ENCODE measurements around the gene TSPO. TPM values are rescaled to one million over a fixed set of nuclear protein-coding genes. Genes with fewer than 3 reads are reported as not detected.

TSPO gene
- total RNA-seq, 1 experiment from 2014 or later, result 195 TPM

DNA sequence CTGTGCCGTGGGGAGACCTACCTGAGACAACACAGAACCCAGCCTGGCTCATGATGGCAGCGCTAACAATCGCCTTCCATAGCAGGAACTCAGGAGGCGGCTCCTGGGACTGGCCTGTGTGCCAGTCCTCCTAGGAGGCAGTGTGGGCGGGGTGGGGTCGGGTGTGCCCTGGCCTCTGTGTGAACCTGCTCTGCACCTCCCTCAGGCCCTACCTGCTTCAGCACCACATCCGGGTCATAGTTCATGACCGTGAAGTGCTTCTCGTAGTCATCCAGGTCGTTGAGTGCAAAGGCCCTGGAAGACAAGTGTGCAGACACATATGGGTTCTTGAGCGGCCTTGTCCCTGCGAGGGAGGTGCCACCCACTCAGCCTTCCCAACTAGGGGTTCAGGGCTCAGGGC lies 20.2 kb downstream of the TSPO start:
- TF ChIP-seq, protein P1, sequence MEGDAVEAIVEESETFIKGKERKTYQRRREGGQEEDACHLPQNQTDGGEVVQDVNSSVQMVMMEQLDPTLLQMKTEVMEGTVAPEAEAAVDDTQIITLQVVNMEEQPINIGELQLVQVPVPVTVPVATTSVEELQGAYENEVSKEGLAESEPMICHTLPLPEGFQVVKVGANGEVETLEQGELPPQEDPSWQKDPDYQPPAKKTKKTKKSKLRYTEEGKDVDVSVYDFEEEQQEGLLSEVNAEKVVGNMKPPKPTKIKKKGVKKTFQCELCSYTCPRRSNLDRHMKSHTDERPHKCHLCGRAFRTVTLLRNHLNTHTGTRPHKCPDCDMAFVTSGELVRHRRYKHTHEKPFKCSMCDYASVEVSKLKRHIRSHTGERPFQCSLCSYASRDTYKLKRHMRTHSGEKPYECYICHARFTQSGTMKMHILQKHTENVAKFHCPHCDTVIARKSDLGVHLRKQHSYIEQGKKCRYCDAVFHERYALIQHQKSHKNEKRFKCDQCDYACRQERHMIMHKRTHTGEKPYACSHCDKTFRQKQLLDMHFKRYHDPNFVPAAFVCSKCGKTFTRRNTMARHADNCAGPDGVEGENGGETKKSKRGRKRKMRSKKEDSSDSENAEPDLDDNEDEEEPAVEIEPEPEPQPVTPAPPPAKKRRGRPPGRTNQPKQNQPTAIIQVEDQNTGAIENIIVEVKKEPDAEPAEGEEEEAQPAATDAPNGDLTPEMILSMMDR (IDR thresholded peaks at IDR 0.05; ENCODE audit: unreplicated experiment), result no peak
- Mint-ChIP-seq H3K4me3 (ENCODE audit: low read depth, unreplicated experiment) (no peak overlapping the region), H3K27me3 (ENCODE audit: unreplicated experiment) (no peaks in the 10 kb centered on the region), H3K4me1 (ENCODE audit: low read depth, unreplicated experiment) (no peaks in the 10 kb centered on the region), H3K9me3 (ENCODE audit: low read depth, unreplicated experiment) (no peaks in the 10 kb centered on the region), H3K36me3 (ENCODE audit: insufficient read depth, unreplicated experiment) (peaks cover 69% of the 10 kb centered on the region), H3K27ac (ENCODE audit: unreplicated experiment) (no peak overlapping the region)
- intact Hi-C loops (cut with micrococcal nuclease; ENCODE audit: unreplicated experiment), result no loop called here
- CTCF ChIA-PET, result no interaction called here
- no peak for DNase-seq
- no TSS peak for BruUV-seq (replicated peaks)

DNA sequence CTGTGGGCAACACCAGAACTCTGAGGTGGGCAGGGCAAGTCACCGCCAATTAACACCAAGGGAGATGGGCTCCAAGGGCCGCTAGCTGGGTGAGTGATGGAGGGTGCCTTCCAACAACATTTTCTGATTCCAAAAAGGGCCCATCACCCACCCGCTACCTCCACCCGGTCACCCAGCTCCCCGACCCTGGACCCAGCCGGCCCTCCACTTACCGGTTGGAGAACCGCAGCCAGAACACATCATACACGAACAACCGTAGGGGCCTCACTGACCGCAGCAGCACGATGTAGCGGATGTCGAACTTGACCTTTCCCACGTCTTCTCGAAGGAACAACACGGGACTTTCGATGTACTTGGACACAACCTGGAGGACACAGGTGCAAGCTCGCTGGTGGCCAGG lies 20.8 kb downstream of the TSPO start:
- H3K27ac Mint-ChIP-seq (ENCODE audit: unreplicated experiment), result no peak overlapping the region
- no peak for DNase-seq
- TF ChIP-seq, protein P1 (IDR thresholded peaks at IDR 0.05; ENCODE audit: unreplicated experiment), result no peak
- CTCF ChIA-PET, result interaction anchor here (0.7 kb wide), 1 partner anchor 508 kb away, joined by 3 read pairs; no protein-coding TSS in a partner anchor
- H3K4me1 Mint-ChIP-seq (ENCODE audit: low read depth, unreplicated experiment), result no peaks in the 10 kb centered on the region
- H3K9me3 Mint-ChIP-seq (ENCODE audit: low read depth, unreplicated experiment), result no peaks in the 10 kb centered on the region
- BruUV-seq (replicated peaks), result no TSS peak
- intact Hi-C loops (cut with micrococcal nuclease; ENCODE audit: unreplicated experiment), result no loop called here
- no peaks in the 10 kb centered on the region for H3K27me3 Mint-ChIP-seq (ENCODE audit: unreplicated experiment)
- no peak overlapping the region for H3K4me3 Mint-ChIP-seq (ENCODE audit: low read depth, unreplicated experiment)
- peaks cover 68% of the 10 kb centered on the region for H3K36me3 Mint-ChIP-seq (ENCODE audit: insufficient read depth, unreplicated experiment)

DNA sequence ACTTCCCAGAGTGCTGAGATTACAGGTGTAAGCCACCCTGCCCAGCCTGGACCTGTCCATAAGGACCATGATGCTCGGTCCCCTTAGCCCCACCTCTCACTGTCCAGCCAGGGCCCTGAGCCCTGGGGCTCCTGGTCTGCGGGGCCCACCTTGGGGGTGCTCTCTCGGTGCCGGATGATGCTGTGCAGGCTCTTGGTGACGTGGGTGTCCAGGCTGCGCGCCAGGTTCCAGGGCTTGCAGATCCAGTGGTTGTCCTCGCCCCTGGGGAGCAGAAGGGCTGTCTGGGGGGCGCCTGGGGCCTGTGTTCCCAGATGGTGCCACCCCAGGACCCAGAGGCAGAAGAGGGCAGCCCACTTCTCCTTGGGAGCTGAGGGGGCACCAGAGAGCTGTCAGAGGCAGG lies 22.2 kb downstream of the TSPO start:
- CTCF ChIA-PET, result no interaction called here
- DNase-seq, result no peak
- Mint-ChIP-seq H3K36me3 (ENCODE audit: insufficient read depth, unreplicated experiment) (peaks cover 58% of the 10 kb centered on the region), H3K9me3 (ENCODE audit: low read depth, unreplicated experiment) (no peaks in the 10 kb centered on the region), H3K27ac (ENCODE audit: unreplicated experiment) (no peak overlapping the region), H3K4me3 (ENCODE audit: low read depth, unreplicated experiment) (no peak overlapping the region), H3K4me1 (ENCODE audit: low read depth, unreplicated experiment) (no peaks in the 10 kb centered on the region), H3K27me3 (ENCODE audit: unreplicated experiment) (no peaks in the 10 kb centered on the region)
- intact Hi-C loops (cut with micrococcal nuclease; ENCODE audit: unreplicated experiment), result no loop called here
- BruUV-seq (replicated peaks), result no TSS peak
- TF ChIP-seq, protein P1 (IDR thresholded peaks at IDR 0.05; ENCODE audit: unreplicated experiment), result no peak

DNA sequence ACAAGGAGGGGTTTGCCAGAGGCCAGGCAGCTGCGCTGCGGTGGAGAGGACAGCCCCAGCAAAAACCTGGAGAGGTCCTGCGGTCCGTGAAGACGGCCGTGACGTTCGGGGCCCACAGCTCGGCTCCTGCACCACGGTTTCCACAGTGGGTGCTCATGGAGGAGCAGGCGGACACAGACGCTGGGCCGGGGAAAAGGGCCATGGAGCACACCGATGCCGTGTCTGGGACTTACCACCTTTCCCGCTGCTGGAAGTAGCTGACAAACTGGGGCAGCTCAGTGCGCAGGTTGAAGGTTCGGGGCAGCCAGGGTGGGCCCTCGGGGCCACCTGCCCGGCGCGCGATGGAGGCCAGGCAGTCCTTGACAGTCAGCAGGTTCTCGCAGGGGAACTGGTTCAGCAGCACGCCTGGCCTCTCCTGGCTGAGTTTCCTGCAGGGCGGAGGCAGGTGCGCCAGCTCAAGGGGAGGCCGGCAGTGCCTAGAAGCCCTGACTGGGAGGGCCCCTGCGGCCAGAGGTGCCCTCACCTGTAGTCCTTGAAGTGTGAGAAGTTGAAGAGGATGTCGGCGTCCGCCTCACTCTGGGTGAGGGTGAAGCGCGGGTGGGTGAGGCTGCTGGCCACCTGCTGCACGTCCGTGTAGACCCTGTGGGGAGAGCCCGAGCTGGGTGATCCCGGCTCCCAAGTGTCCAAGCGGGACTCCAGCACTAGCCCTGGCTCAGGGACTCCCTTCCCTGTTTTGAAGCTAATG lies 22.8 kb downstream of the TSPO start:
- no TSS peak for BruUV-seq (replicated peaks)
- H3K4me3 Mint-ChIP-seq (ENCODE audit: low read depth, unreplicated experiment), result no peak overlapping the region
- intact Hi-C loops (cut with micrococcal nuclease; ENCODE audit: unreplicated experiment), result no loop called here
- H3K9me3 Mint-ChIP-seq (ENCODE audit: low read depth, unreplicated experiment), result no peaks in the 10 kb centered on the region
- H3K27ac Mint-ChIP-seq (ENCODE audit: unreplicated experiment), result no peak overlapping the region
- H3K36me3 Mint-ChIP-seq (ENCODE audit: insufficient read depth, unreplicated experiment), result peaks cover 58% of the 10 kb centered on the region
- H3K27me3 Mint-ChIP-seq (ENCODE audit: unreplicated experiment), result no peaks in the 10 kb centered on the region
- no peak for DNase-seq
- CTCF ChIA-PET, result interaction anchor here (1.0 kb wide), 1 partner anchor 15 kb away, joined by 3 read pairs; no protein-coding TSS in a partner anchor
- no peaks in the 10 kb centered on the region for H3K4me1 Mint-ChIP-seq (ENCODE audit: low read depth, unreplicated experiment)
- TF ChIP-seq, protein P1 (IDR thresholded peaks at IDR 0.05; ENCODE audit: unreplicated experiment), result no peak
